ENCODE results near the gene FAM78A. TPM values are rescaled to one million over a fixed set of nuclear protein-coding genes. Genes with fewer than 3 reads are reported as not detected.
"Not testable (repeated sequence)": the region's sequence is repeated elsewhere in the genome, so short reads cannot be mapped to it uniquely, and the experiment has no call there.

The FAM78A gene
- total and polyA plus RNA-seq, 7 experiments from 2014 or later: 10.5 to 114 (median 66.0) TPM

- H3K36me3 ChIP-seq (ENCODE audit: control insufficient read depth in 2 of 3, insufficient read depth in 3 of 3, low read length in 3 of 3): peaks cover 0 to 27% (median 0%) of the 10 kb centered on the region in 3 experiments
- Mint-ChIP-seq H3K4me1 (peaks cover 0 to 9% (median 5%) of the 10 kb centered on the region in 7 donors), H3K9me3 (peaks cover 0 to 6% (median 3%) of the 10 kb centered on the region in 11 donors), H3K27ac (peak overlapping the region in 2 of 9 donors; percentile 3 to 41), H3K27me3 (no peaks in the 10 kb centered on the region), H3K36me3 (peaks cover 8 to 37% (median 22%) of the 10 kb centered on the region in 5 donors), H3K4me3 (no peak overlapping the region)
- H3K4me3 ChIP-seq (ENCODE audit: low read length): no peak overlapping the region
- no peaks in the 10 kb centered on the region for H3K27me3 ChIP-seq (ENCODE audit: control insufficient read depth in 2 of 2, insufficient read depth in 2 of 2, low read length in 2 of 2)
- intact Hi-C loops (cut with micrococcal nuclease): no loop called here
- H3K9me3 ChIP-seq (ENCODE audit: control insufficient read depth in 2 of 3, low read length in 3 of 3): no peaks in the 10 kb centered on the region
- H3K27ac ChIP-seq (ENCODE audit: low read depth, low read length): no peak overlapping the region
- CTCF ChIA-PET: interaction anchor here (0.6 kb wide), 1 partner anchor 491 kb away, joined by 3 read pairs; no protein-coding TSS in a partner anchor
- DNase-seq: no peak
- ATAC-seq: no peak
- POLR2A ChIA-PET: interaction anchor here (0.8 kb wide), 1 partner anchor 264 kb away, joined by 3 read pairs; no protein-coding TSS in a partner anchor
- no peaks in the 10 kb centered on the region for H3K4me1 ChIP-seq (ENCODE audit: control insufficient read depth in 2 of 2, insufficient read depth in 2 of 2, low read length in 2 of 2)
Observed at GRCh38 chr9:131217331-131218031, 58.8 kb downstream of the FAM78A start.

GRCh38 chr9:131216806-131217205 lies 59.5 kb downstream of the FAM78A start:
- Mint-ChIP-seq H3K27ac (peak overlapping the region in 1 of 9 donors; percentile 41), H3K36me3 (peaks cover 15 to 38% (median 28%) of the 10 kb centered on the region in 5 donors), H3K4me3 (no peak overlapping the region), H3K9me3 (peaks cover 0 to 12% (median 8%) of the 10 kb centered on the region in 11 donors), H3K4me1 (peaks cover 0 to 8% (median 5%) of the 10 kb centered on the region in 7 donors), H3K27me3 (no peaks in the 10 kb centered on the region)
- Histone ChIP-seq H3K27ac (ENCODE audit: low read depth, low read length) (no peak overlapping the region), H3K4me1 (ENCODE audit: control insufficient read depth in 2 of 2, insufficient read depth in 2 of 2, low read length in 2 of 2) (no peaks in the 10 kb centered on the region), H3K36me3 (ENCODE audit: control insufficient read depth in 2 of 3, insufficient read depth in 3 of 3, low read length in 3 of 3) (peaks cover 0 to 27% (median 0%) of the 10 kb centered on the region in 3 experiments), H3K4me3 (ENCODE audit: low read length) (no peak overlapping the region), H3K9me3 (ENCODE audit: control insufficient read depth in 2 of 3, low read length in 3 of 3) (peaks cover 0 to 4% (median 0%) of the 10 kb centered on the region in 3 experiments), H3K27me3 (ENCODE audit: control insufficient read depth in 2 of 2, insufficient read depth in 2 of 2, low read length in 2 of 2) (no peaks in the 10 kb centered on the region)
- DNase-seq (no peak), ATAC-seq (no peak)
- POLR2A ChIA-PET: interaction anchor here (0.8 kb wide), 1 partner anchor 264 kb away, joined by 3 read pairs; no protein-coding TSS in a partner anchor
- CTCF ChIA-PET: no interaction called here
- intact Hi-C loops (cut with micrococcal nuclease): no loop called here

DNA sequence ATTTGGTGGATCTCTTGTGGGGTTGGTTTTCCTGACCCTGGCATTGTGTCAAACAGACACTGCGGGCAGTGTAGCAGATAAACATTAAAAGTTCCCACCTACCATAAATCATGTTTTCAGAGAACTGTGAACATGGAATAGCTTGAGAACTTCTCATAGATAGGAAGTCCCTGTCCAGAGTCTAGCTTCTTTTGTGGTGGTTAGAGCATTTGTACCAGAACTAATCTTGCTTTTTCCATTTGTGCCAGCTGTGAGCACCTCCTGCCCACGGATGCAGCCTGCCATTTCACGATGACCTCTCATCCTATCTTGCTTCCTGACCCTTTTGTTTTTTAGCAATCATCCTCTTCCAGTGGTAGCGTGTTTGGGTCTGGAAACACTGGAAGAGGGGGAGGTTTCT lies 61.4 kb downstream of the FAM78A start:
- H3K27me3 ChIP-seq (ENCODE audit: control insufficient read depth in 2 of 2, insufficient read depth in 2 of 2, low read length in 2 of 2): no peaks in the 10 kb centered on the region
- H3K4me3 ChIP-seq (ENCODE audit: low read length): no peak overlapping the region
- ChIA-PET POLR2A (interaction anchor here (0.7 to 1.3 kb wide), 5 partner anchors 9 to 57 kb away, joined by 3 to 4 read pairs (median 3); no protein-coding TSS in a partner anchor), CTCF (interaction anchor here (0.7 to 1.5 kb wide), 2 partner anchors 21 to 35 kb away, joined by 4 to 5 read pairs; no protein-coding TSS in a partner anchor)
- Mint-ChIP-seq H3K36me3 (peaks cover 23 to 47% (median 44%) of the 10 kb centered on the region in 5 donors), H3K9me3 (peaks cover 6 to 32% (median 16%) of the 10 kb centered on the region in 11 donors), H3K4me3 (no peak overlapping the region), H3K27ac (no peak overlapping the region), H3K27me3 (no peaks in the 10 kb centered on the region), H3K4me1 (peaks cover 0 to 6% (median 4%) of the 10 kb centered on the region in 7 donors)
- DNase-seq (no peak), ATAC-seq (no peak)
- peaks cover 0 to 6% (median 0%) of the 10 kb centered on the region in 3 experiments for H3K9me3 ChIP-seq (ENCODE audit: control insufficient read depth in 2 of 3, low read length in 3 of 3)
- peaks cover 0 to 27% (median 0%) of the 10 kb centered on the region in 3 experiments for H3K36me3 ChIP-seq (ENCODE audit: control insufficient read depth in 2 of 3, insufficient read depth in 3 of 3, low read length in 3 of 3)
- intact Hi-C loops (cut with micrococcal nuclease): no loop called here
- H3K27ac ChIP-seq (ENCODE audit: low read depth, low read length): no peak overlapping the region
- H3K4me1 ChIP-seq (ENCODE audit: control insufficient read depth in 2 of 2, insufficient read depth in 2 of 2, low read length in 2 of 2): no peaks in the 10 kb centered on the region

- Mint-ChIP-seq H3K27me3 (no peaks in the 10 kb centered on the region), H3K36me3 (peaks cover 25 to 50% (median 45%) of the 10 kb centered on the region in 5 donors), H3K9me3 (peaks cover 6 to 33% (median 16%) of the 10 kb centered on the region in 11 donors), H3K4me3 (no peak overlapping the region), H3K4me1 (peaks cover 0 to 6% (median 4%) of the 10 kb centered on the region in 7 donors), H3K27ac (peak overlapping the region in 2 of 9 donors; percentile 33 to 43)
- no peak overlapping the region for H3K27ac ChIP-seq (ENCODE audit: low read depth, low read length)
- no peaks in the 10 kb centered on the region for H3K4me1 ChIP-seq (ENCODE audit: control insufficient read depth in 2 of 2, insufficient read depth in 2 of 2, low read length in 2 of 2)
- H3K9me3 ChIP-seq (ENCODE audit: control insufficient read depth in 2 of 3, low read length in 3 of 3): peaks cover 0 to 6% (median 0%) of the 10 kb centered on the region in 3 experiments
- no peak overlapping the region for H3K4me3 ChIP-seq (ENCODE audit: low read length)
- no peaks in the 10 kb centered on the region for H3K27me3 ChIP-seq (ENCODE audit: control insufficient read depth in 2 of 2, insufficient read depth in 2 of 2, low read length in 2 of 2)
- DNase-seq (no peak), ATAC-seq (no peak)
- CTCF ChIA-PET: interaction anchor here (1.5 kb wide), 1 partner anchor 35 kb away, joined by 5 read pairs; no protein-coding TSS in a partner anchor
- intact Hi-C loops (cut with micrococcal nuclease): no loop called here
- POLR2A ChIA-PET: interaction anchor here (0.7 to 1.2 kb wide), 4 partner anchors 13 to 58 kb away, joined by 3 read pairs; no protein-coding TSS in a partner anchor
- H3K36me3 ChIP-seq (ENCODE audit: control insufficient read depth in 2 of 3, insufficient read depth in 3 of 3, low read length in 3 of 3): peaks cover 0 to 24% (median 0%) of the 10 kb centered on the region in 3 experiments
Observed at GRCh38 chr9:131214286-131214856, 61.9 kb downstream of the FAM78A start.

- H3K27ac ChIP-seq (ENCODE audit: low read depth, low read length); ATAC-seq; CTCF ChIA-PET; H3K9me3 ChIP-seq (ENCODE audit: control insufficient read depth in 2 of 3, low read length in 3 of 3); H3K4me3 ChIP-seq (ENCODE audit: low read length); POLR2A ChIA-PET; H3K27me3 Mint-ChIP-seq; H3K4me3 Mint-ChIP-seq; DNase-seq; H3K27me3 ChIP-seq (ENCODE audit: control insufficient read depth in 2 of 2, insufficient read depth in 2 of 2, low read length in 2 of 2); intact Hi-C loops (cut with micrococcal nuclease); H3K4me1 ChIP-seq (ENCODE audit: control insufficient read depth in 2 of 2, insufficient read depth in 2 of 2, low read length in 2 of 2): not testable (repeated sequence)
- H3K27ac Mint-ChIP-seq: peak overlapping the region in 2 of 9 donors; percentile 21 to 48
- peaks cover 28 to 57% (median 52%) of the 10 kb centered on the region in 5 donors for H3K36me3 Mint-ChIP-seq
- peaks cover 6 to 33% (median 16%) of the 10 kb centered on the region in 11 donors for H3K9me3 Mint-ChIP-seq
- peaks cover 0 to 14% (median 2%) of the 10 kb centered on the region in 7 donors for H3K4me1 Mint-ChIP-seq
- peaks cover 0 to 12% (median 0%) of the 10 kb centered on the region in 3 experiments for H3K36me3 ChIP-seq (ENCODE audit: control insufficient read depth in 2 of 3, insufficient read depth in 3 of 3, low read length in 3 of 3)
Observed at GRCh38 chr9:131211920-131212319, 64.4 kb downstream of the FAM78A start.

All from naive thymus-derived CD4-positive, alpha-beta T cell (primary cell).